ENCODE measurements around the gene PTPRM. TPM values are rescaled to one million over a fixed set of nuclear protein-coding genes. Genes with fewer than 3 reads are reported as not detected.

PTPRM gene
- total RNA-seq: 10 to 100 TPM in 1 of 2 donors, 1 to 10 TPM in 1; 7.5 to 19.2 TPM

DNA sequence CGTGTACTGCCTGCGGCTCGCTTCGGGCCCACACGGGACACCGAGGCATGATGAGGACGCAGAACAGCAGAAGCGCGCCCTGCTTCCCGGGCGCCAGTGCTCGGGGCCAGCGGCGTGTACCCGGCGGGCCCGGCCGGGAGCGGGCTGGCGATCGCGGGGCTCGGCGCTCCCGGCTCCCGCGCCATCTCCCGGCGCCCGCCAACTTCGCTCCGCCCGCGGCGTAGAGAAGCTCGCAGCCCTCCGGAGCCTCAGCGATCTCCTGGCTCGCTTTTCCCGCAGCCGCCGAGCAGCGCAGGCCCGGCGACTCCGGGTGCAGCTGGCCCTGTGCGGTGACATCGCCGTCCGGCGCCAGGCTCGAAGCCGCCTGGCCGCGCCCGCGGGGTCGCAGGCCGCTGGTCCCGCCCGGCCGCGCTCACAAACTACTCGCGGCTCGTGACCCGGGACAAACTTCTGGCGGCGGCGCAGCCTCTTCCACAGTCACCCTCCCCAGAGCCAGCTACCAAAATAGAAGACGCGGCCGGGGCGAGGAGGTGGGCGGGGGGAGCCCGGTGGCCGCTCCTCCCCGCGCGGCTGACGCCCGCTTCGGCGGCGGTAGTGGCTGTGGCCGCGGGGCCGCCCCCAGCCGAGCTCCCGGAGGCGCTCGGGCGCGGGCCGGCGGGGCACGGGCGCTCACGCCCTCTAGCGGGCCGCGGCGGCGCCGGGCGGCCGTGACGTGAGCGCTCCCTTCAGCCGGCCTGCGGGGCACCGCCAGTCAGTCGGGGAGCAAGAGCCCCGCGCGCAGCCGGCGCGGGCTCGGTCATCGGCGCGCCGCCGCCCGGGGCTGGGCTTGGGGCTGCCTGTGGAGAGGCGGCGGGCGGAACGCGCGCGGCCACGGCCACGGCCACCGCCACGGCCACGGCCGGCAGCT, at the start of gene PTPRM:
Gene PTPRM (plus strand): TSS at position 750 of the 907 bp plus-strand sequence. CDS start 503 bp downstream, outside the sequence.
- ATAC-seq (peak; percentile 89 to 95), DNase-seq (ENCODE audit: low spot score) (peak; percentile 74)
- Mint-ChIP-seq H3K4me1 (ENCODE audit: low read depth in 2 of 2) (peaks cover 4 to 19% of the 10 kb centered on the region in 2 donors), H3K9me3 (no peaks in the 10 kb centered on the region), H3K36me3 (peaks cover 5% of the 10 kb centered on the region), H3K27me3 (peaks cover 24 to 37% of the 10 kb centered on the region in 2 donors), H3K4me3 (peak within 1 kb of the TSS; percentile 30), H3K27ac (no peak within 1 kb of the TSS)

DNA sequence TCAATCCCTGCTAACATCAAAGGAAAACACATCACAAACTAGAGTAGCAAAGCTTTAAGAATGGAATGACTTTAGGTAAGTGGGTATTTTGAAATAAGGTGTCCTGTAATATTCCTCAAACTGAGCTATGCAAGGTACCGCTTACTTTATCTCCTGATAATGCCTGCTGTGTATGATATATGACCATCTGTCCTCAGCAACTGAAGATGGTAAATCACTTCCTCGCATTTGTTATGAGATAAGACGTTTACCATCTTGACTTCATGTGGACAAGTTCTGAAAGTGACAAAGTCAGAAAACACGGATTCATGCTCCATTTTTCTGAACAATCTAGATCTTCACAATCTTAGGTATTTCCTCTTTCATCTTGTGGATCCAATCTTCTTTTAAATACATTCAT, 49.3 kb upstream of the PTPRM start:
- Mint-ChIP-seq H3K4me1 (ENCODE audit: low read depth in 2 of 2) (no peaks in the 10 kb centered on the region), H3K9me3 (no peaks in the 10 kb centered on the region), H3K4me3 (no peak overlapping the region), H3K36me3 (no peaks in the 10 kb centered on the region), H3K27ac (no peak overlapping the region), H3K27me3 (peaks cover 0 to 4% of the 10 kb centered on the region in 2 donors)
- no peak for DNase-seq (ENCODE audit: low spot score)
- no peak for ATAC-seq

DNA sequence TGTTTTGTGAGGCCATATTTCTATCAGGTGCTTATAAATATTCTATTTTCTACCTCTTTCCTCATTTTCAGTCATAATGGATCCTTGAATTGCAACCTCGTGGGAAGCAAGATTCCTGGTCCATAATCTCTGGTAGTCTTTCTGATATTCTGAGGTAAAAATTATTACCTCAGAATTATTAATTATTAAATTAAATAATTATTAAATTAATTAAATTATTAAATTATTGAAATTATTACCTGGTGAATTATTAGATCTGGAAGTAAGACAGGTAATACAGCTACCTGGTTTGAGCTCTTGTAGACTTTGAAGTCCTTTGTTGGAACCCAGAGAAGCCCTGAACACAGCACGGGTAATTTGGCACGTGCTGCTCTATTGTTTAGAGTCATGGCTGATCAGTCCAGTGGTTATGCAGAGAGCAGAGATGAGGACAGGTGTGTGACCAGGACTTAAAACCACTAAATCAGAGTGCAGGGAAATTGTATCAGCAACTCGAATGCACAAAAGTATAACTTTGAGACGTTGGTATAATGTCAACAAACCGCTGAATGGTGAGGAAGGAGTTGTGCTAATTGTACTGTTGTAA, 46.8 kb upstream of the PTPRM start:
- Mint-ChIP-seq H3K9me3 (no peaks in the 10 kb centered on the region), H3K4me1 (ENCODE audit: low read depth in 2 of 2) (peaks cover 0 to under 1% of the 10 kb centered on the region in 2 donors), H3K27me3 (peaks cover 0 to 4% of the 10 kb centered on the region in 2 donors), H3K36me3 (no peaks in the 10 kb centered on the region), H3K27ac (no peak overlapping the region), H3K4me3 (no peak overlapping the region)
- DNase-seq (ENCODE audit: low spot score) (no peak), ATAC-seq (no peak)

DNA sequence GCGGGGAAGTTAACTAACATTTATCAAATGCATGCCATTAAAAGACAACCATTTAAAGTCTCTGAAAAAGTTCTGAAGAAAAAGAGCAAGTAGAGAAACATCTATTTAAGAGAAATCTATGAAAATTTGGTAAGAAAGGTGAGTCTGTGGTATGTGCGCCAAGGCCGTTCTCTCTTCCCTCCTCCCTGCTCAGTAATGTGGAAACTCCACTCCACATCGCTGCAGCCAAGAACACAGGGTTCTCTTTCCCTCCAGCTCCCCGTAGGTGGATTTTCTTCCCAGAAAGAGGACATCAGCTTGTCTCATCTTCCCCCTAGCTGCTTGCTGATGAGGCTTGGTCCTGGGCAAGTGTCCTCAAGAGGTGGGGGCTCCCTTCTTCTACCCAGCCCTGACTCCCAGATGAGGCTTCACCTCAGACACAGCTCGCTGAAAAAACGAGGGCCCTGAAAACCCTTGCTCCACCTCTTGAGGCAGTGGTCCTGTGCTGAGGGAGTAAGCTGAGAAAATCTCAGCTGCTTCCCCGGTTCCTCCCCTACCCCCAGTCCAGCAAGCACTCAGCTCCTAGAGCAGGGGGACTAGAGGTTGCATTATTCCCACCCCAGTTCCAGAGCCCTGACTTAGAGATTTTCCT, 45.8 kb upstream of the PTPRM start:
- H3K36me3 Mint-ChIP-seq: no peaks in the 10 kb centered on the region
- H3K4me1 Mint-ChIP-seq (ENCODE audit: low read depth in 2 of 2): peaks cover 0 to 3% of the 10 kb centered on the region in 2 donors
- ATAC-seq (no peak), DNase-seq (ENCODE audit: low spot score) (no peak)
- no peak overlapping the region for H3K27ac Mint-ChIP-seq
- peaks cover 0 to 7% of the 10 kb centered on the region in 2 donors for H3K27me3 Mint-ChIP-seq
- no peak overlapping the region for H3K4me3 Mint-ChIP-seq
- H3K9me3 Mint-ChIP-seq: no peaks in the 10 kb centered on the region

DNA sequence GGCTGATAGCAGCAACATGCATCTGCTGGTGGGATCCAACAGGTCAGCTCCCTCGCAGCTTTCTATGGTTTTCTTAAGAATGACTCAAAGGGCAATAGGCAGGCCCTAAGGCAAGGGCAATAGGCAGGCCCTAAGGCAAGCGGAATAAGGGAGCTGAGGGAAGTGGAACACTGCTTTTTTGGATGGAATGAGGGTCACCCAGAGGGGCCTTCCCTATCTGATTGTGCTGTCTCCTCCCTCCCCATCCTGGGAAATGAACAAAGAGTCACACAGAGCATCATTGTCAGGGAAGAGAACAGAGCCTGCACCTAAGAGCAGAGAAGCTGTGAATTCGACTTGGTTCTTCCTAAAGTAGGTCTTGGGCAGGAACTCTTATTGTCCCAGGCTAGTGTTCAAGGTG, 43.3 kb upstream of the PTPRM start:
- H3K36me3 Mint-ChIP-seq: no peaks in the 10 kb centered on the region
- peaks cover 0 to 3% of the 10 kb centered on the region in 2 donors for H3K4me1 Mint-ChIP-seq (ENCODE audit: low read depth in 2 of 2)
- H3K27me3 Mint-ChIP-seq: peaks cover 0 to 3% of the 10 kb centered on the region in 2 donors
- ATAC-seq (no peak), DNase-seq (ENCODE audit: low spot score) (no peak)
- no peak overlapping the region for H3K27ac Mint-ChIP-seq
- H3K9me3 Mint-ChIP-seq: no peaks in the 10 kb centered on the region
- no peak overlapping the region for H3K4me3 Mint-ChIP-seq

DNA sequence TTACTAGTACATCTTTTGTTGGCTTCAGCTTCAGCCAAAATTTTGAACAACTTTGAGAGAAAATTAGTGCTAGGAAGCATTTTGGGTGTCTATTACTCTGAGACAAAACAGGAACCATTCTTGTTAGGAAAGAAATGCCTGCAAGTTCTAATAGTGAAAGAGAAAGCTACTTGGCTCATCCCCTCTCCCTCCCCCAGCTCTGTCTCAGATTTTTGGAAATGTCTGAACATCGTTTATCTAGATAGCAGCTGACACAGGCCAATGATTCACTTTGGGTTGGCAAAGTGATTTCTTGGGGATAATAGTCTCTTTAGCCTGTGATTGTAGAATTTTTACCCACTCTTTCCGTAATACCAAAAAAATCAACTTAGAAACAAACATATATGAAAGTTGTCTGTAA, 42.3 kb upstream of the PTPRM start:
- peaks cover 0 to 3% of the 10 kb centered on the region in 2 donors for H3K27me3 Mint-ChIP-seq
- H3K4me3 Mint-ChIP-seq: no peak overlapping the region
- peaks cover 0 to 3% of the 10 kb centered on the region in 2 donors for H3K4me1 Mint-ChIP-seq (ENCODE audit: low read depth in 2 of 2)
- H3K36me3 Mint-ChIP-seq: no peaks in the 10 kb centered on the region
- DNase-seq (ENCODE audit: low spot score) (no peak), ATAC-seq (no peak)
- no peaks in the 10 kb centered on the region for H3K9me3 Mint-ChIP-seq
- H3K27ac Mint-ChIP-seq: no peak overlapping the region

DNA sequence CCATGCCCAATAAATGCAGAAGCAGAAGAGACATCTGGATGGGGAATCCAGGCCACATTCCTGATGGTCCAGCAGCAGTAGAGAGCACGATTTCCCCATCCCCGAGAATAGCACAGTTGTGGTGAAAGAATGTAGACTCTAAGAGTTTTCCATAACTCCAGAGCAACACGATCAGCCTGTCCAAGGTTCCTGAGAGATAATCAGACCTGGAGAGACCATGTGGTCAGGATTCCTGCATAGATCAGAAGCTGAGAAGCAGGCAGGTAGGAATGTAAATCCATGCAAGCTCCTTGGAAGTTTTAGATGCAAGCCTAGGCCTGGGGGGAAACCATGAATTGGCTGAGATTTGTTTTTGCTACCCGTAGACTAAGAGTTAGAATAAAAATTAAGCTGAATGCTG, 34.2 kb upstream of the PTPRM start:
- ATAC-seq (no peak), DNase-seq (ENCODE audit: low spot score) (no peak)
- Mint-ChIP-seq H3K4me3 (no peak overlapping the region), H3K4me1 (ENCODE audit: low read depth in 2 of 2) (no peaks in the 10 kb centered on the region), H3K36me3 (no peaks in the 10 kb centered on the region), H3K9me3 (peaks cover 4% of the 10 kb centered on the region), H3K27me3 (peaks cover 0 to 2% of the 10 kb centered on the region in 2 donors), H3K27ac (no peak overlapping the region)

DNA sequence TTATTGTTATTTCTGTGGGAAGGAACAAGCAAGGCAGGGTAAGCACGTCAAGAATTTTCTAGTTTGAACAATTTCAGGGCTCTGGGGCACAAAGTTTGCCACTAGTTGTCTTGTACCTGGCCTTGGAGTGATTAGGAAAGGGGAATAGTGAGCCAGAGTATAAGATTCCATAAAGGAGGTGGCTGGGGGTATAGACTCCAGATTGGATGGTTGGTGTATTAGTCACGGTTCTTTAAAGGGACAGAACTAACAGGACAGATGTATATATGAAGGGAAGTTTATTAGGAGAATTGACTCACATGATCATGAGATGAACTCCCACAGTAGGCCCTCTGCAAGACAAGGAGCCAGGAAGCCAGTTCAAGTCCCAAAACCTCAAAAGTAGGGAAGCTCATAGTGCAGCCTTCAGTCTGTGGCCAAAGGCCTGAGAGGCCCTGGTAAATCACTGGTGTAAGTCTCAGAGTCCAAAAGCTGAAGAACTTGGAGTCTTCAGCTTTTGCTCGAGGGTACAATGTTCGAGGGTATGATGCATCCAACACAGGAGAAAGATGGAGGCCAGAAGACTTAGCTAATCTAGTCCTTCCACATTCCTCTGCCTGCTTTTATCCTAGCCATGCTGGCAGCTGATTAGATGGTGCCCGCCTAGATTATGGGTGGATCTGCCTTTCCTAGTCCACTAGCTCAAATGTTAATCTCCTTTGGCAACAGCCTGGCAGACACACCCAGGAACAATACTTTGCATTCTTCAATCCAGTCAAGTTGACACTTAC, 31.5 kb upstream of the PTPRM start:
- Mint-ChIP-seq H3K4me1 (ENCODE audit: low read depth in 2 of 2) (no peaks in the 10 kb centered on the region), H3K27ac (no peak overlapping the region), H3K4me3 (no peak overlapping the region), H3K36me3 (no peaks in the 10 kb centered on the region), H3K9me3 (peaks cover 4% of the 10 kb centered on the region), H3K27me3 (peaks cover 0 to 2% of the 10 kb centered on the region in 2 donors)
- DNase-seq (ENCODE audit: low spot score) (no peak), ATAC-seq (no peak)

DNA sequence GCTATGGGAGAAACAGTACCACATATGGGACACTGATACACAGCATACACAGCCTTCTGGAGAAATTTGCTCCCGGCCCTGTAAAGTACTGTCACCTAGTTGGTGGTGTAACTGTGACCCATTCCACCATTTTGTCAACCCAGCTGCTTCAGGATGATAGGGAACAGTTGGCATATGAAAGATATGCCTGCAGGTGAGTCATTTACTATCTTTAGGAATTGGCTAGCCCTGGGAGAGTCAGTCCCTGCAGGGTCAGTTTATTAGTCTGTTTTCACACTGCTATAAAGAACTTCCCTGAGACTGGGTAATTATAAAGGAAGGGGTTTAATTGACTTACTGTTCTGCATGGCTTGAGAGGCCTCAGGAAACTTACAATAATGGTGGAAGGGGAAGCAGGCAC, 30.0 kb upstream of the PTPRM start:
- H3K27ac Mint-ChIP-seq: no peak overlapping the region
- no peaks in the 10 kb centered on the region for H3K36me3 Mint-ChIP-seq
- DNase-seq (ENCODE audit: low spot score): no peak
- H3K4me3 Mint-ChIP-seq: no peak overlapping the region
- no peaks in the 10 kb centered on the region for H3K4me1 Mint-ChIP-seq (ENCODE audit: low read depth in 2 of 2)
- ATAC-seq: no peak
- peaks cover 4% of the 10 kb centered on the region for H3K9me3 Mint-ChIP-seq
- H3K27me3 Mint-ChIP-seq: peaks cover 0 to 2% of the 10 kb centered on the region in 2 donors

DNA sequence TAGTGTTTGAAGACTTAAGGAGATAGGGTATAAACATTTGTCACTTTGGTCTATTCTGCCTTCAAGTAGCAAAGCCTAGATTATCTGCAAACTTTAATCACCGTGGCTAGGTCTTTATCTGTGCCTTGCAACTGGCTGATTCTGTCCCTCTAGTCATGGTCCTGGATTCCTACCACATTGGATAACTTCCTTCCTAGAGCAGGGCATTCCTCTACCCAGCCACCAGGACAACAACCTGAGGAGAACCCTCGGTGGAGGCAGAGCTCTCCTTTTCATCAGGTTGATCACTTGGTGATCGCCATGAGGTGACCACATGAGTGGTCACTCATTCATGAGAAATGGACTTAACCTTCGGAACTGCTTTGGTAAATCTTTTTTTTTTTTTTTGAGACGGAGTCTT, 25.3 kb upstream of the PTPRM start:
- no peak for ATAC-seq
- Mint-ChIP-seq H3K4me3 (no peak overlapping the region), H3K27ac (no peak overlapping the region), H3K9me3 (no peaks in the 10 kb centered on the region), H3K4me1 (ENCODE audit: low read depth in 2 of 2) (no peaks in the 10 kb centered on the region), H3K36me3 (no peaks in the 10 kb centered on the region), H3K27me3 (no peaks in the 10 kb centered on the region)
- no peak for DNase-seq (ENCODE audit: low spot score)

DNA sequence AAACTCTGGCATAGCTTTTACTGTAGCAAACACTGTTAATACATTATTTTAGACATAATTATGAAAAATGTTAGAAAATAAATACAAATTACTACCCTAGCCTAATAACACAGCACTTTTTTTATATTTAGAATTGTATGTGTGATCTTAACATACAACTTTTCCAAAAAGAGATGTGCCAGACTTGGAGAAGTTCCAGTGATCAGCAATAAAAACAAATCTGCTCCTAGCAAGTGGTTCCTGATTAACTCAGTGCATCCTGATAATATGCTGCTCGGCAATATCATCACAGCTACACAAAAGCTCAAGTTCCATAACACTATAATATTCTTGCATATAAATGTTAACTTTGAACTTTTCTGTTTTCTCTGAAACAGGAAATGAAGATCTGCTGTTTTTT, 22.4 kb upstream of the PTPRM start:
- H3K9me3 Mint-ChIP-seq: no peaks in the 10 kb centered on the region
- no peaks in the 10 kb centered on the region for H3K27me3 Mint-ChIP-seq
- no peaks in the 10 kb centered on the region for H3K4me1 Mint-ChIP-seq (ENCODE audit: low read depth in 2 of 2)
- H3K36me3 Mint-ChIP-seq: no peaks in the 10 kb centered on the region
- H3K4me3 Mint-ChIP-seq: no peak overlapping the region
- DNase-seq (ENCODE audit: low spot score) (no peak), ATAC-seq (no peak)
- H3K27ac Mint-ChIP-seq: no peak overlapping the region

DNA sequence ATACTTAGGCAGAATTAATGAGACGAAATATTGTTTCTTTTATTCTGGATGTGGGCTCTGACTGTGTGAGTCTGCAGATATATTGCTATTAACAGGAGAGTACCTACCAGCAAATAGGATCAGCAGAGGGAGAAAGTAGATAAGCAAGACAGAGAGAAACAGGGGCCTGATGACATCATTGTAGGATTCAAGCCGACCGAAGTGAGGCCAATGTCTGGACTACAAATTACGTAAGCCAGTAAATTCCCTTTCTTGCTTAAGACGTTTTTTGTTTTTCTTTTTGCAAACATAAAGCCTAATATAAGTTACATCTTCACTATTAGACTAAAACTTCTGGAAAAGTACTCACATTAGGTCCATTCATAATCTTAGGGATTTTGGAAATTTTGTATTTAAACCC, 21.4 kb upstream of the PTPRM start:
- Mint-ChIP-seq H3K36me3 (no peaks in the 10 kb centered on the region), H3K4me1 (ENCODE audit: low read depth in 2 of 2) (no peaks in the 10 kb centered on the region), H3K4me3 (no peak overlapping the region), H3K27me3 (no peaks in the 10 kb centered on the region), H3K27ac (no peak overlapping the region), H3K9me3 (no peaks in the 10 kb centered on the region)
- DNase-seq (ENCODE audit: low spot score): no peak
- ATAC-seq: no peak

DNA sequence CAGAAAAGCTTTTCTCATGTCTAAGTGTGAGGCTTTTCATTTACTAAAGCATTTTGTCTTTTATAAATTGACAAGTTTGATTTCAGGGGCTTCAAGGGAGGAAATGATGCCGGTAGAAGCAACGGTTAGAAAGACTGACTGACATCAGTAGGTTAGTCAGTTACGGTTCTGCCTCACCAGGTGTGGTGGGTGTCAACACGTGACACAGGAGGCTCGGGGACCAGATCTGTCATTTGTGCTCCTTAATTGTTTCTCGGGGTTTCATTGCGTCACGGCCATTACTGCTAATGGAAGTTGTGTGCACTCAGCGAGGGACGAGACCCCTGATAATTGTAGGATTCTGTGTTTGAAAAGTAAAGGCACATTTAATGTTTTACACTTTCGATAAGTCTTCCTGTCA, 18.9 kb upstream of the PTPRM start:
- Mint-ChIP-seq H3K27me3 (no peaks in the 10 kb centered on the region), H3K4me3 (no peak overlapping the region), H3K36me3 (no peaks in the 10 kb centered on the region), H3K27ac (no peak overlapping the region), H3K4me1 (ENCODE audit: low read depth in 2 of 2) (no peaks in the 10 kb centered on the region), H3K9me3 (no peaks in the 10 kb centered on the region)
- DNase-seq (ENCODE audit: low spot score): no peak
- ATAC-seq: no peak

Measured in natural killer cell treated with Interleukin-12 subunit alpha and Interleukin-12 subunit beta and Interleukin-15 and Interleukin-18, amount 100 ng/mL, for 72 hours (primary cell).